HG02884 (cell line): ENCODE measurements around the gene NAPSA.

Source experiments
- ATAC-seq: cut with Tn5 transposase; IDR thresholded peaks from one replicate; pipeline ENCODE4 v1.9.1; 2021; ENCODE audit warnings: mild to moderate bottlenecking, moderate library complexity; ENCODE audit not compliant: unreplicated experiment

NAPSA gene

GRCh38 chr19:50320051-50320450 lies 45.4 kb downstream of the NAPSA start:
- no peak for ATAC-seq

DNA sequence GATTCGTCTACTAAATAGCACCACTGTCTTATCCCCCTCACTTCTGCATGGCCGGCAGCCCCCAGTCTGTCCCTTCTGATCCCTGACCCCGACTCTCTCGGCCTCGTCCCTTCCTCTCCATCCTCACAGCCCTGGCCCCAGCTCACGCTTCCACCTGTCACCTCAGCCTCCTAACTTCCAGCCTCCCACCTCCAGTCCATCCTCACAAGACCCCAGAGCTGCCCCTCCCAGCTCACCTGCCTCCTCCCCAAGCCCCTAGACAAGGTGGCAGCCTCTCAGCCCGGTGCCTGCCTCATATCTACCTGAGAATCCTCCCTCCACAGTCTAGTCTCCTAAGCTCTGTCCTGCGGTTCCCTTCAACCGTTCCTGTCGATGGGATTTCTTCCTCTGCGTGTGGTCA lies 46.3 kb downstream of the NAPSA start:
- ATAC-seq: no peak

GRCh38 chr19:50318438-50318837 lies 47.0 kb downstream of the NAPSA start:
- no peak for ATAC-seq

GRCh38 chr19:50317115-50317514 lies 48.3 kb downstream of the NAPSA start:
- ATAC-seq: no peak

GRCh38 chr19:50315773-50316448 lies 49.5 kb downstream of the NAPSA start:
- no peak for ATAC-seq

DNA sequence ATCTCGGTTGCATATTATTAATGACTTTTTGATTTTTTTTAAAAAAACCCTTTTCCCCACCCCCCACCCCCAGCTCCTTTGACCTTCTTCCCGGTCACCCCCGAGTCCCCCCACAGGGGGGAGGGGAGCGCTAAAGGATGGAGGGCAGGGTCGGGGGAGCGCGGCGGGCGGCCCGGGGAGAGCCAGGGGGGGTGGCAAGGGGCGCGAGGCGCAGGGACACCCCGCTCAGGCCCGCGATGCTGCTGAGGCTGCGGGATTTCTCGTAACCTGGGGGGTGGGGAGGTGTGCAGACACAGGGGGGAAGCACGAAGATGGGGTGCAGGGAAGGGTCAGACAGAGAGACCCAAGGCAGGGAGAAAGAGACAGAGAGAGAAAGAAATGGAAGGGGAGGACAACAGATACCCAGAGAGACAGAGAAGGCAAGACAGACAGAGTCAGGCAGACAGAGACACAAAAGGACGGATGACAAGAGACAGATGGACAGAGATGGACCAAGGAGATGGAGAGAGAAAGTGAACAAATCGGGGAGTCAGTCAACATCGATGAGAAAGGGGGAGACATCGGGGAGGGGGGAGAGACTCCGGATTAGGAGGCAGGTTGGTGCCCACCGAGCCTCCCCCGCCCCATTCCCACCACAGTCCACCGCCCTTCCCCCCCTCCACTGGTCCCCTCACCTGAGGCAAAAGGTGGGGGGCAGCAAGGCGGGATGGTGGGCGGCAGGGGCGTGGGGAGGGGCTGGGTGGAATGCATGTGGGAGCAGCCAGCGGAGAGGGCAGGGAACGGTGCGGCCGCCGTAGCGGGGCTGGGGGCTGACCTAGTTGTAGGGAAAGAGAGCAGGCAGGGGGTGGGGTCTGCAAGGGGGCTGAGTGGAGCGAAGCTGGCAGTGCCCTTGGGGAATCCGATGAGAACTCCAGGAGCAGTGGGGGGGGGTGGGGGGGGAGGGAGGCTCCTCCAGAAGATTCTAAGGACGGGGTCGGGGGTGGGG lies 50.4 kb downstream of the NAPSA start:
- no peak for ATAC-seq

- ATAC-seq: no peak
Observed at GRCh38 chr19:50313812-50314536, 51.5 kb downstream of the NAPSA start.

GRCh38 chr19:50312967-50313811 lies 52.2 kb downstream of the NAPSA start:
- ATAC-seq: no peak

- no peak for ATAC-seq
Observed at GRCh38 chr19:50311723-50312635, 53.5 kb downstream of the NAPSA start.

DNA sequence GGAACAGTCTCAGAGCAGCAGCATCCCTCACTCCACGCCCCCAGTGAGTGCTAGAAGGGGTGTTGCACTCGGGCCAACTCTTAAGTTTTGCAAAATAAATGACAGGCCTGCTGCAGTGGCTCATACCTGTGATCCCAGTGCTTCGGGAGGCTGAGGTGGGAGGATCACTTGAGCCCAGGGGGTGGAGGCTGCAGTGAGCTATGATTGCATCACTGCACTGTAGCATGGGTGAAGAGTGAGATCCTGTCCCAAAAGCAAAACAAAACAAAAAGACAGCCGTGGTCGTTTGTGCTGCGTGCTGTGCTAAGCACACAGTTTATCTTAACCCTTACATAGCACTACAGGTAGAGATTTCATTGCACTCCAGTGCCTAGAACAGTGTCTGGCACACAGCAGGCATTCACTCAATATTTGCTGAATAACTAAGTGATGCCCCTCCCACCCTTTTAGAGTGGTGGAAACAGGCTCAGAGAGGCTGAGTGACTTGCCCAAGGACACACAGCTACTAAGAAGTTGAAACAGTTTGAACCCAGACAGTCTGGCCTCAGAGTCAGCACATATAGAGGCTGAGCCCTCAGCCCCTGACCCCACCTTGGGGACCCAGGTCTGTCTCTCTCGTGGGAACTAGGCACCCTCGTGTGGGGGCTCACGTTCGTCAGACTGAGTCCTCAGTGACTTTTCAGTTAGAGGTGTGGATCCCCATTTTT lies 54.5 kb downstream of the NAPSA start:
- no peak for ATAC-seq

- ATAC-seq: no peak
Observed at GRCh38 chr19:50309396-50310125, 55.9 kb downstream of the NAPSA start.

DNA sequence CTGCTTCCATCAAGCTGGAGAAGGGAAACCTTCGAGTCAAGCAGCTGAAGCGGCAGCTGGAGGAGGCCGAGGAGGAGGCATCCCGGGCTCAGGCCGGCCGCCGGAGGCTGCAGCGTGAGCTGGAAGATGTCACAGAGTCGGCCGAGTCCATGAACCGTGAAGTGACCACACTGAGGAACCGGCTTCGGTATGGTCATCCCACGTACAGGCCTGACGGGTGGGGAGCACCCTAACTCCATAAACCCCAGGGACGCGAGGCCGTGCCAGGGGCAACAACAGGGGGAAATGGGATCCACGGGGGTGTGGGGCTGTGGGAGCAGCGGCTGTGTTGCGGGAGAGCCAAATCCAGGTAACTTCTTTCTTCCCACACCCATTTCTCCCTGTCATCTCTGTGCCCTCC lies 56.4 kb downstream of the NAPSA start:
- no peak for ATAC-seq
